HG03575 (cell line): ENCODE results near the gene ERMARD.

ENCODE experiments used
- ATAC-seq: cut with Tn5 transposase; IDR thresholded peaks from one replicate; pipeline ENCODE4 v1.9.1; 2021; ENCODE audit not compliant: unreplicated experiment, insufficient number of reproducible peaks, low FRiP score; ENCODE audit errors: extremely low read depth

Gene ERMARD

GRCh38 chr6:169795196-169795595 lies 43.8 kb downstream of the ERMARD start:
- no peak for ATAC-seq

- no peak for ATAC-seq
Observed at GRCh38 chr6:169798764-169799473, 47.5 kb downstream of the ERMARD start.

- no peak for ATAC-seq
Observed at GRCh38 chr6:169799474-169799926, 48.1 kb downstream of the ERMARD start.

- ATAC-seq, result no peak
Observed at GRCh38 chr6:169800116-169800667, 48.8 kb downstream of the ERMARD start.

- ATAC-seq, result no peak
Observed at GRCh38 chr6:169800668-169801395, 49.4 kb downstream of the ERMARD start.

- ATAC-seq, result no peak
Observed at GRCh38 chr6:169801396-169802160, 50.2 kb downstream of the ERMARD start.

- no peak for ATAC-seq
Observed at GRCh38 chr6:169802790-169803189, 51.4 kb downstream of the ERMARD start.

GRCh38 chr6:169803271-169803811 lies 51.9 kb downstream of the ERMARD start:
- no peak for ATAC-seq

GRCh38 chr6:169803816-169804340 lies 52.5 kb downstream of the ERMARD start:
- no peak for ATAC-seq

- ATAC-seq, result no peak
Observed at GRCh38 chr6:169804427-169804826, 53.0 kb downstream of the ERMARD start.

- ATAC-seq, result no peak
Observed at GRCh38 chr6:169805242-169805838, 53.9 kb downstream of the ERMARD start.

GRCh38 chr6:169806701-169807100 lies 55.3 kb downstream of the ERMARD start:
- no peak for ATAC-seq

- no peak for ATAC-seq
Observed at GRCh38 chr6:169807229-169807628, 55.8 kb downstream of the ERMARD start.

- no peak for ATAC-seq
Observed at GRCh38 chr6:169807699-169808607, 56.5 kb downstream of the ERMARD start.

- no peak for ATAC-seq
Observed at GRCh38 chr6:169808608-169808967, 57.2 kb downstream of the ERMARD start.

GRCh38 chr6:169809386-169809785 lies 58.0 kb downstream of the ERMARD start:
- no peak for ATAC-seq

- no peak for ATAC-seq
Observed at GRCh38 chr6:169810066-169810989, 58.9 kb downstream of the ERMARD start.
